NB4 (cell line): ENCODE results near the gene DOCK4.

Source experiments
- POLR2A ChIP-seq: IDR thresholded peaks from 2 replicates; pipeline ENCODE4 v1.6.1; 2011; ENCODE audit warnings: mild to moderate bottlenecking; ENCODE audit not compliant: insufficient read length; ENCODE audit errors: extremely low read depth
- TF ChIP-seq, protein P1 (sequence below): IDR thresholded peaks from 2 replicates; pipeline ENCODE4 v1.6.1; 2011; ENCODE audit warnings: low read depth, low read length
- TF ChIP-seq, protein P2 (sequence below): IDR thresholded peaks from one replicate; pipeline ENCODE4 v1.5.1; 2012; ENCODE audit warnings: low read depth, low read length

DNA sequence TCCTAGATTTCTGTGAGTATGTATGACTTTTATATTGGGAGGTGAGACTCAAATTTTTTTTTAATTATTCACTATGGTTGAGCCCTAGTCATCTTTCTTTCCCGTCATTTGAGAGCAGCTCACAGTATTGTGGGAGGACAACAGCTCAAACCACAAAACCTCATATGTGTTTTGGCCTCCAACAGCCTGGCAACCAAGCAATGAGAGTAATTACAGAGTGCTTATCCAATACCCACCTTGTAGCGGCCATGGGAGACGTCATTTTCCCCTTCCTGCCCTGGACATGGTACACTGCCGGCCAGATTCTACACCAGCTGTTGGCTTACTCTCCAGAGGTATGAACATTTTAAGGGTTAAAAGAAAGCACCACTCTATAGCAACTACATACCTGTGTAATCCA lies 49.1 kb downstream of the DOCK4 start:
- TF ChIP-seq, protein P1, sequence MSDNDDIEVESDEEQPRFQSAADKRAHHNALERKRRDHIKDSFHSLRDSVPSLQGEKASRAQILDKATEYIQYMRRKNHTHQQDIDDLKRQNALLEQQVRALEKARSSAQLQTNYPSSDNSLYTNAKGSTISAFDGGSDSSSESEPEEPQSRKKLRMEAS, result no peak
- TF ChIP-seq, protein P2, sequence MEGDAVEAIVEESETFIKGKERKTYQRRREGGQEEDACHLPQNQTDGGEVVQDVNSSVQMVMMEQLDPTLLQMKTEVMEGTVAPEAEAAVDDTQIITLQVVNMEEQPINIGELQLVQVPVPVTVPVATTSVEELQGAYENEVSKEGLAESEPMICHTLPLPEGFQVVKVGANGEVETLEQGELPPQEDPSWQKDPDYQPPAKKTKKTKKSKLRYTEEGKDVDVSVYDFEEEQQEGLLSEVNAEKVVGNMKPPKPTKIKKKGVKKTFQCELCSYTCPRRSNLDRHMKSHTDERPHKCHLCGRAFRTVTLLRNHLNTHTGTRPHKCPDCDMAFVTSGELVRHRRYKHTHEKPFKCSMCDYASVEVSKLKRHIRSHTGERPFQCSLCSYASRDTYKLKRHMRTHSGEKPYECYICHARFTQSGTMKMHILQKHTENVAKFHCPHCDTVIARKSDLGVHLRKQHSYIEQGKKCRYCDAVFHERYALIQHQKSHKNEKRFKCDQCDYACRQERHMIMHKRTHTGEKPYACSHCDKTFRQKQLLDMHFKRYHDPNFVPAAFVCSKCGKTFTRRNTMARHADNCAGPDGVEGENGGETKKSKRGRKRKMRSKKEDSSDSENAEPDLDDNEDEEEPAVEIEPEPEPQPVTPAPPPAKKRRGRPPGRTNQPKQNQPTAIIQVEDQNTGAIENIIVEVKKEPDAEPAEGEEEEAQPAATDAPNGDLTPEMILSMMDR, result no peak
- TF ChIP-seq POLR2A, result no peak
